Esophagus muscularis mucosa (tissue), 4 donors: Measurements from ENCODE around the gene CLASP1.

Source experiments
- EP300 ChIP-seq: sonication (generic); formaldehyde crosslinking; IDR thresholded peaks from one replicate; pipeline ENCODE4 v1.6.1; 2017; ENCODE audit warnings: antibody characterized with exemption
- POLR2A ChIP-seq: fragments of 450-650 bp; IDR thresholded peaks from one replicate; pipeline ENCODE4 v1.6.1; 2017; ENCODE audit warnings: antibody characterized with exemption, moderate library complexity, mild to moderate bottlenecking, low read depth
- POLR2AphosphoS5 ChIP-seq, 2 donors: sonication (generic); formaldehyde crosslinking; IDR thresholded peaks; one replicate each; pipeline ENCODE4 v1.6.1; 2017; ENCODE audit warnings: antibody characterized with exemption in 2 of 2
- TF ChIP-seq, protein P1 (sequence below), 3 experiments: fragments of 200-600 bp in 2 of 3; fragments of 450-650 bp in 1 of 3; sonication (generic) in 2 of 3; IDR thresholded peaks; one replicate each; pipeline ENCODE4 v1.5.1; 2017 to 2019; ENCODE audit warnings: antibody characterized with exemption in 3 of 3, mild to moderate bottlenecking in 2 of 3, moderate library complexity in 1 of 3

DNA sequence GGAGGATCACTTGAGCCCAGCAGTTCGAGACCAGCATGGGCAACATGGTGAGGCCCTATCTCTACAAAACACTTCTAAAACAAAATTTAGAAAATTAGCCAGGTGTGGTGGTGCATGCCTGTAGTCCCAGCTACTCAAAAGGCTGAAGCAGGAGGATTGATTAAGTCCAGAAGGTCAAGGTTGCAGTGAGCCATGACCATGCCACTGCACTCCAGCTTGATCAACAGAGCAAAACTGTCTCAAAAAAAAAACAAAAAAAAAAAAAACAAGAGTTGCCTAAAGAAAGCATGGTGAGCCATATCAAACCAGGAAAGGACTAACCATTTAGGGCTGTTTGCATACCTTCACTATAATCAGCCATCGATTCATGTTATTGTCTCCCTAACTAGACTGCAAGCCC lies 4.5 kb downstream of the CLASP1 start:
- TF ChIP-seq, protein P1, sequence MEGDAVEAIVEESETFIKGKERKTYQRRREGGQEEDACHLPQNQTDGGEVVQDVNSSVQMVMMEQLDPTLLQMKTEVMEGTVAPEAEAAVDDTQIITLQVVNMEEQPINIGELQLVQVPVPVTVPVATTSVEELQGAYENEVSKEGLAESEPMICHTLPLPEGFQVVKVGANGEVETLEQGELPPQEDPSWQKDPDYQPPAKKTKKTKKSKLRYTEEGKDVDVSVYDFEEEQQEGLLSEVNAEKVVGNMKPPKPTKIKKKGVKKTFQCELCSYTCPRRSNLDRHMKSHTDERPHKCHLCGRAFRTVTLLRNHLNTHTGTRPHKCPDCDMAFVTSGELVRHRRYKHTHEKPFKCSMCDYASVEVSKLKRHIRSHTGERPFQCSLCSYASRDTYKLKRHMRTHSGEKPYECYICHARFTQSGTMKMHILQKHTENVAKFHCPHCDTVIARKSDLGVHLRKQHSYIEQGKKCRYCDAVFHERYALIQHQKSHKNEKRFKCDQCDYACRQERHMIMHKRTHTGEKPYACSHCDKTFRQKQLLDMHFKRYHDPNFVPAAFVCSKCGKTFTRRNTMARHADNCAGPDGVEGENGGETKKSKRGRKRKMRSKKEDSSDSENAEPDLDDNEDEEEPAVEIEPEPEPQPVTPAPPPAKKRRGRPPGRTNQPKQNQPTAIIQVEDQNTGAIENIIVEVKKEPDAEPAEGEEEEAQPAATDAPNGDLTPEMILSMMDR (IDR thresholded peaks at IDR 0.05): no peak
- no peak for TF ChIP-seq POLR2A
- no peak for TF ChIP-seq EP300
- TF ChIP-seq POLR2AphosphoS5 (IDR thresholded peaks at IDR 0.05): no peak
